HepG2 (cell line): Measurements from ENCODE around the gene NEK8. TPM values are rescaled to one million over a fixed set of nuclear protein-coding genes. Genes with fewer than 3 reads are reported as not detected.

ENCODE experiments used
- ARID4A ChIP-seq: sonication (generic); formaldehyde crosslinking; IDR thresholded peaks from 2 replicates; pipeline ENCODE4 v1.5.0; 2020; ENCODE audit warnings: mild to moderate bottlenecking, missing genetic modification reagents, borderline replicate concordance
- CREBL2 ChIP-seq: sonication (generic); formaldehyde crosslinking; IDR thresholded peaks from 2 replicates; pipeline ENCODE4 v1.8.1; 2023; ENCODE audit warnings: missing genetic modification reagents, mild to moderate bottlenecking, borderline replicate concordance
- E2F1 ChIP-seq: sonication (generic); formaldehyde crosslinking; IDR thresholded peaks from 2 replicates; pipeline ENCODE4 v1.5.0; 2020; ENCODE audit warnings: missing genetic modification reagents
- ELF4 ChIP-seq: sonication (generic); formaldehyde crosslinking; IDR thresholded peaks from 2 replicates; pipeline ENCODE4 v1.5.0; 2020; ENCODE audit warnings: missing genetic modification reagents, mild to moderate bottlenecking, moderate library complexity, borderline replicate concordance
- FOXK2 ChIP-seq: fragments of 450-650 bp; IDR thresholded peaks from 2 replicates; pipeline ENCODE4 v1.6.1; 2016
- HDAC2 ChIP-seq: sonication (generic); formaldehyde crosslinking; IDR thresholded peaks from 2 replicates; pipeline ENCODE4 v1.4.0; 2020; ENCODE audit warnings: missing genetic modification reagents
- NFKB2 ChIP-seq: sonication (generic); formaldehyde crosslinking; IDR thresholded peaks from 2 replicates; pipeline ENCODE4 v1.4.0; 2020; ENCODE audit warnings: missing genetic modification reagents, borderline replicate concordance
- RAD51 ChIP-seq: fragments of 450-650 bp; IDR thresholded peaks from 2 replicates; pipeline ENCODE4 v1.6.1; 2016; ENCODE audit warnings: borderline replicate concordance
- RFX5 ChIP-seq: IDR thresholded peaks from 2 replicates; pipeline ENCODE4 v1.6.1; 2011; ENCODE audit warnings: low read depth, low read length, improper control_type of control experiment
- RXRA ChIP-seq: sonication (generic); formaldehyde crosslinking; IDR thresholded peaks from 2 replicates; pipeline ENCODE4 v1.5.1; 2020; ENCODE audit warnings: missing genetic modification reagents
- SRY ChIP-seq: sonication (generic); formaldehyde crosslinking; IDR thresholded peaks from 2 replicates; pipeline ENCODE4 v1.8.0; 2022; ENCODE audit warnings: mild to moderate bottlenecking, missing genetic modification reagents
- TAF15 ChIP-seq: fragments of 200-400 bp; formaldehyde crosslinking; IDR thresholded peaks from one replicate; pipeline ENCODE4 v1.6.1; 2018; ENCODE audit warnings: mild to moderate bottlenecking, low read depth, low read length; ENCODE audit not compliant: poor library complexity, severe bottlenecking
- ZNF12 ChIP-seq: sonication (generic); formaldehyde crosslinking; IDR thresholded peaks from 2 replicates; pipeline ENCODE4 v1.5.0; 2020; ENCODE audit warnings: missing genetic modification reagents
- ZNF138 ChIP-seq: sonication (generic); formaldehyde crosslinking; IDR thresholded peaks from 2 replicates; pipeline ENCODE4 v1.5.0; 2020; ENCODE audit warnings: mild to moderate bottlenecking, low read depth, missing genetic modification reagents
- ZNF253 ChIP-seq: sonication (generic); formaldehyde crosslinking; IDR thresholded peaks from 2 replicates; pipeline ENCODE4 v1.8.0; 2022; ENCODE audit warnings: mild to moderate bottlenecking, missing genetic modification reagents, borderline replicate concordance
- ZNF3 ChIP-seq: IDR thresholded peaks from 2 replicates; pipeline ENCODE4 v1.7.0; 2017; ENCODE audit warnings: inconsistent platforms
- ZNF83 ChIP-seq: sonication (generic); formaldehyde crosslinking; IDR thresholded peaks from 2 replicates; pipeline ENCODE4 v1.4.0; 2020; ENCODE audit warnings: missing genetic modification reagents, mild to moderate bottlenecking, borderline replicate concordance
- polyA plus RNA-seq, 8 experiments: library from polyadenylated mRNA; depleted of rRNA in 3 of 8; stranded (reverse) in 7 of 8; unstranded in 1 of 8; fragments of >200 nt; fragmentation: Illumina TruSeq in 4 of 8; extraction: Trizol in 4 of 8; gene quantifications; 2 replicates each; pipeline versions ENCODE4 v1.2.1 to v1.2.3, GENCODE V29; 2011 to 2016; ENCODE audit warnings: low read depth in 4 of 8, missing spikeins in 1 of 8, mixed read lengths in 1 of 8; ENCODE audit not compliant: insufficient read depth in 1 of 8
- total RNA-seq, 5 experiments: library from RNA; depleted of rRNA; stranded (reverse); fragments of >200 nt; fragmentation: Illumina TruSeq; extraction: Trizol; gene quantifications; 2 replicates each; pipeline ENCODE4 v1.2.3, GENCODE V29; 2016; ENCODE audit warnings: low read depth in 1 of 5
- TF ChIP-seq, protein P1 (sequence below): sonication (generic); formaldehyde crosslinking; IDR thresholded peaks from 2 replicates; pipeline ENCODE4 v1.5.0; 2020; ENCODE audit warnings: mild to moderate bottlenecking, missing genetic modification reagents
- TF ChIP-seq, protein P2 (sequence below): sonication (generic); formaldehyde crosslinking; IDR thresholded peaks from 2 replicates; pipeline ENCODE4 v1.4.0; 2020; ENCODE audit warnings: mild to moderate bottlenecking, missing genetic modification reagents

Gene NEK8
- total and polyA plus RNA-seq, 2 of the 13 experiments (the other 11 are each of a cell fraction or from before 2014, with no cell fraction given): 5.8 to 13.5 TPM

DNA sequence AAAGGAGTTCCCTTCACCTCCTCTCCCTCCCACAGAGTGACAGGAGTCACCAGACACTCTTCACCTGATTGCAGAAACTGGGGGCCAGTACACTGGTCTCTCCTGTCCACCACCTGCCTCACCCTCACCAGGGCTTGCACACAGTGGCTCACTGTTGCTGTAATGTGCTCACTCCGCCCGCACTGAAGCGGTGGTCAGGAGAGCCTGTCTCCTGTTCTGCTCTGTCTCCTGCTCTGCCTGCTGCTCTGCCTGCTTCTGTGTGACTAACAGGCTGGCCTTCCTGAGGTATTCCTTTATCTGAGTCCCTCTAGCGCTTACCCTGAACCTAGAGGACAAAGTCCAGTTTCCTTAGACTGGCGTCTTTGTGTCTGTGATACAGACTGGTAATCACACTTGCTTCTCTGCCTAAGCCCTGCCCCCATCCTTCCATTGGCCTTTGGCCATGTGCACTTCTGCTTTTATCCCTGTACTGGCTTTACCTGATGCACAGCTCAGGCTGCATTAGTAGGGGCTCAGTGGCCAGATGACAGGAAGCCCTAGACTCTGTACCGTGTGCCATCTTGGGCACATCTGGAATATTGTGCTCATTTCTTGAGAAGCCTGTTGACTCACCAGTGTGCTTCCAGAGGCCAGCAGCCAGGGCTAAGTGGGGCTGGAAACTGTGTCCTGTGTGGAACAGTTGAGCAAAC, 30.2 kb upstream of the NEK8 start (continued):
- peak; percentile 71 for TF ChIP-seq RXRA (CRISPR knock-in tag)
- TF ChIP-seq RAD51: no peak
- TF ChIP-seq, protein P1, sequence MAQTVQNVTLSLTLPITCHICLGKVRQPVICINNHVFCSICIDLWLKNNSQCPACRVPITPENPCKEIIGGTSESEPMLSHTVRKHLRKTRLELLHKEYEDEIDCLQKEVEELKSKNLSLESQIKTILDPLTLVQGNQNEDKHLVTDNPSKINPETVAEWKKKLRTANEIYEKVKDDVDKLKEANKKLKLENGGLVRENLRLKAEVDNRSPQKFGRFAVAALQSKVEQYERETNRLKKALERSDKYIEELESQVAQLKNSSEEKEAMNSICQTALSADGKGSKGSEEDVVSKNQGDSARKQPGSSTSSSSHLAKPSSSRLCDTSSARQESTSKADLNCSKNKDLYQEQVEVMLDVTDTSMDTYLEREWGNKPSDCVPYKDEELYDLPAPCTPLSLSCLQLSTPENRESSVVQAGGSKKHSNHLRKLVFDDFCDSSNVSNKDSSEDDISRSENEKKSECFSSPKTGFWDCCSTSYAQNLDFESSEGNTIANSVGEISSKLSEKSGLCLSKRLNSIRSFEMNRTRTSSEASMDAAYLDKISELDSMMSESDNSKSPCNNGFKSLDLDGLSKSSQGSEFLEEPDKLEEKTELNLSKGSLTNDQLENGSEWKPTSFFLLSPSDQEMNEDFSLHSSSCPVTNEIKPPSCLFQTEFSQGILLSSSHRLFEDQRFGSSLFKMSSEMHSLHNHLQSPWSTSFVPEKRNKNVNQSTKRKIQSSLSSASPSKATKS (CRISPR knock-in tag): no peak
- peak; percentile 95 for TF ChIP-seq HDAC2 (CRISPR knock-in tag)
- no peak for TF ChIP-seq RFX5
- peak; percentile 82; the same call in 1 of the 2 replicates for TF ChIP-seq ZNF12 (CRISPR knock-in tag)
- peak; percentile 93; the same call in 1 of the 2 replicates for TF ChIP-seq ARID4A (CRISPR knock-in tag)
- TF ChIP-seq TAF15: no peak
- TF ChIP-seq ELF4 (CRISPR knock-in tag): no peak
- no peak for TF ChIP-seq ZNF138 (CRISPR knock-in tag)
- TF ChIP-seq NFKB2: no peak; the same call in 1 of the 2 replicates
- peak; percentile 99 for TF ChIP-seq ZNF3 (CRISPR knock-in tag)
- peak; percentile 56; the same call in 1 of the 2 replicates for TF ChIP-seq FOXK2
- TF ChIP-seq ZNF83 (CRISPR knock-in tag): no peak
- peak; percentile 46; the same call in 1 of the 2 replicates for TF ChIP-seq CREBL2 (CRISPR knock-in tag)
- TF ChIP-seq E2F1: no peak
- TF ChIP-seq ZNF253: no peak
- TF ChIP-seq, protein P2, sequence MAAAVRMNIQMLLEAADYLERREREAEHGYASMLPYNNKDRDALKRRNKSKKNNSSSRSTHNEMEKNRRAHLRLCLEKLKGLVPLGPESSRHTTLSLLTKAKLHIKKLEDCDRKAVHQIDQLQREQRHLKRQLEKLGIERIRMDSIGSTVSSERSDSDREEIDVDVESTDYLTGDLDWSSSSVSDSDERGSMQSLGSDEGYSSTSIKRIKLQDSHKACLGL (CRISPR knock-in tag): no peak
- TF ChIP-seq SRY (CRISPR knock-in tag): no peak
